ENCODE results near the gene SPOUT1.
A peak's percentile ranks its signal among the peaks of the same experiment; 100 is the strongest.

Gene SPOUT1

DNA sequence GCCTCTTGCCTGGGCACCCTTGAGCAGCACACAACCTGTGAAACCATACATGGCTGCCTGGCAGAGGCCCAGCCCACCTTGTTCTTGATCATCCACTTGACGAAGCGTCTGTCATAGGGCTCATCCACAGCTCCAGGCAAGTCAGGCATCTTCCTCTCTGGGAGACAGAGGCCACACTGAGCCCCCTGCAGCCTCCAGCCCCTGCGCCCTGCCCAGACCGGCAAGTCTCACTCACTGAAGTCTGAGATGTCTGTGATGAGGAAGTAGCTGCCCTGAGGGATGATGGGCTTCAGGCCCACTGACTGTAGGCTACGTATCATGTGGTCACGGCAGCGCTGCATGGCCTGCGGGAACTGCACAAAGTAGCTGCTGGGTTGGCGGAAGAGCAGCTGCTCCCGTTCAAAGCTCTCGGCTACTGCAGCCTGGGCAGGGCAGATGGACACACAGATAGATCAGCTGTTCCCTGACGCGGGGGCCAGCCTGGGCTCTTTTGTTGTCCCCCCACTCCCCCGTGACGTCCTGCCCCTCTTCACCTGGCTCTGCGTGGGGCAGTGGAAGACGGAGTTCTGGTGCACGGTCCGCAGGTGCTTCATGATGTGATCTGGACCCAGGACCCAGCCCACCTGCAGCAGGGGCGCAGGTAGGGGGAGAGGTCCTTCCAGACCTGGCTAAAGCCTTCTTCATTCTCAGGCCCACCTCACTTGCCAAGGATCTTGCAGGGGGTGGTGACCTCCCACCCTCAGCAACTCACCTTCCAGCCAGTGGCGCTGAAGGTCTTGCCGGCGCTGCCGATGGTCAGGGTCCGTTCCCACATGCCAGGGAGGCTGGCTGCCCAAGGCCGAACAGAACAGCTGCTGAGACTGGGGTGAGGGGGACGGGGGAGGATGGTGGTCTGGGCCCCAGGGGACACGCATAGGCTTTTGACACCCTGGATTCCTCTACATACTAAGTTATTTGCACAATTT lies 5.9 kb upstream of the SPOUT1 start:
- no peak for DNase-seq

DNA sequence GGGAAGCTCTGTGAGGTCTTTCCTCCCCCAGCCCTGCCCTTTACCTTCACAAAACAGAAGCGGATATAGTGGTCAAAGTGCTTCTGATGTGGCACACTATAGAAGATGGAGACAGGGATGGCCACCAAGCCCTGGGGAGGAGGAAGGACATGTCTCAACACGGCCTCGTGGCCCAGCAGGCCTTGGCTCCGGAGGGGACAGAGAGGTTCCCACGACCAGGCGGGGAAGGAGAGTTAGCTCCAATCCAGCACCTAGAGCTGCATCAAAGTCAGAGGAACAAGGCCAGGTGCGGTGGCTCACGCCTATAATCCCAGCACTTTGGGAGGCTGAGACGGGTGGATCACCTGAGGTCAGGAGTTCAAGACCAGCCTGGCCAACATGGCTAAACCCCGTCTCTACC lies 4.1 kb upstream of the SPOUT1 start:
- no peak for DNase-seq

DNA sequence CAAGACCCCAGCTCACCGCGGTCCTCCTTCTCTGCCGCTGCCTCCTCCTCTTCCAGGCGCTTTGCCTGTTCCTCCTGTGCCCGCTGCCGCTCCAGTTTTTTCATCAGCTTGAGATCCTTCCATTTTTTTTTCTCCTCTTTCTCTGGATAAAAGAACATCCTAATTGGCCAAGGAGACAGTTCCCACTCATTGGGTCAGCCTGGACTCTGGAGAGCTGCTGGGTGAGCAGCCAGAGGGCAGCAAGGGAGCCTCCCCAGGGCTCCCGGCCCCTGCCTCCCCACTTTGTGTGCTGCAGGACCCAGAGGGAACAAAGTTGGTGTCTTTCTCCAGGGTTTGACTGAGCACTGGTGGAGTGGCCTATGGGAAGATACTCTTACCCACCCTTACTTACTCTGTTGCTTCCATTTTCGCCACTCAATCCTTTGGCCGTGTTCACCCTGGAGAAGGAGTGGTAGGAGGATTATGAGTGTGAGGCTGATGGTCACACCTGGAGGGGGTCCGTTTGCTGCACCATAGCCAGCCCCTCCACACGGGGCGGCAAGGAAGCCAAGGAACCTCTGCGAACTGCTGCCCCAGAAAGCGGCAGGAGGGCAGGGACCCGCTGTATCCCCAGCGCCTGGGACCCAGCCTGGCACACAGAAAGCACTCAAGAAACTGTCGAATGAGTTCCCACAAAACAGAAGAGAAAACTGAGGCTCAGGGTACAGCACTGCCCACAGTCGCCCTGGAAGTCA lies 708 bp downstream of the SPOUT1 start:
- no peak for DNase-seq

DNA sequence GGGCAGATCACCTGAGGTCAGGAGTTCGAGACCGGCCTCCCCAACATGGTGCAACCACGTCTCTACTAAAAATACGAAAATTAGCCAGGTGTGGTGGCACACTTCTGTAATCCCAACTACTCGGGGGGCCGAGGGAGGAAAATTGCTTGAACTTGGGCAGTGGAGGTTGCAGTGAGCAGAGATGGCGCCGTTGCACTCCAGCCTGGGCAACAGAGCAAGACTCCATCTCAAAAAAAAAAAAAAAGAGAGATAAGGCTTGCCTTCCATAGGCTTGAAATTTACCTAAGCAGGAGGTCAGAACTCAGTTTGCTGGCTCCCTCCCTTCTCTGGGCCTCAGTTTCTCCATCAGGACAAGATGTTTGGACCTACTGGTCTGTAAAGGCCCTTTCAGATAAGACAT lies 1.3 kb downstream of the SPOUT1 start:
- DNase-seq, result no peak

DNA sequence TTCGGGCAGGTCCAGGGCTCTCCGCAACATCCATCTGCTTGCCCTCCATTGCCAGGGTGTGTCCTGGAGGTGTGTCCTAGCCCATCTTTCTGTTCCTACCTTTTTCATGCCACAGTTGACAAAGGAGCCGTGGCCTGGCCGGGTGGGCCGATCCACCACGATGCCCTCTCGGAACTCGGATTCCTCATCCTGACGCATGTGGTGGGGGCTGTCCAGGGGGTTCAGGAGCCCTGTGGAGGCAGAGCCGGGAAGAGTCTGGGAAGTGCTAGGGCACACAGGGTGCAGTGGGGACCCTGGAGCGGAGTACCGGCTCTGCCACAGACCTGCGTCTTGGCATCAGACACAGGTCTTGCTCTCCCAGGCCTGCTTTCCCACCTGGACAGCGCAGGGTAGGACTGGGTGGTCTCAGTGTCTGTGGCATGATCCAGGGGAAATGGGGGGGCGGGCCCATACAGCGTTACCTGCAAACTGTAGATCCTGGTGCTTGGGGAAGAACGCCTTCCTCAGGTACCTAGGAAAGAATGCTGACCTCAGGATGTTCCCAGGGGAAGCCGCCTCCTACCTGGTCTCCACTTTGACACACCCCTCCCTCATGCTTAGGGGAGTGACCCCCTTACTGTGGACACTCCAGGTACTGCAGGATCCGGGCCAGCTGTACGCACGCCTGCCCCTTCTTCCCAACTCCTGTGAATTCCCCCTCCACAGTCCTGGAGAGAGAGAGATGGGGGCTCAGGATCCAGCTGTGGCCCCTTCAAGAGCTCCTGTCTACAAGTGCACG lies 3.5 kb downstream of the SPOUT1 start:
- DNase-seq, result no peak

DNA sequence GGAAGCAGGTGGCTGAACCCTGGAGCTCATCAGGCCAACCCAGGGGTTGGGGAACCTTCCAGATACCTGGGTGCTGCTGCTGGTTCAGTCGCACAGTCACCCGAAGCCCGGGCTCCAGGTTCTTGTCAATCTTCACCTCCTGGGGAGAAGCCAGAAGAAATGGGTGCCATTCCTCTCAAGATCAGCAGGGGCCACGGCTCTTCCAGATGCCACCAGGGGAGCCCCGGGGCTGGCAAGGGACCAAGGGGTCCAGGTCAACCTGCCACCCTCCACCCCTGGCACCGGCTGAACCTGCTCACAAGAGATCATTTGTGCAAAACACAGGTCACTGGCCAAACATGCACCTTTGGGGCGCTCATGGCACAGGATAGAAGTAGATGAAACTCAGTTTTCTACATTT lies 4.7 kb downstream of the SPOUT1 start:
- DNase-seq, result no peak

DNA sequence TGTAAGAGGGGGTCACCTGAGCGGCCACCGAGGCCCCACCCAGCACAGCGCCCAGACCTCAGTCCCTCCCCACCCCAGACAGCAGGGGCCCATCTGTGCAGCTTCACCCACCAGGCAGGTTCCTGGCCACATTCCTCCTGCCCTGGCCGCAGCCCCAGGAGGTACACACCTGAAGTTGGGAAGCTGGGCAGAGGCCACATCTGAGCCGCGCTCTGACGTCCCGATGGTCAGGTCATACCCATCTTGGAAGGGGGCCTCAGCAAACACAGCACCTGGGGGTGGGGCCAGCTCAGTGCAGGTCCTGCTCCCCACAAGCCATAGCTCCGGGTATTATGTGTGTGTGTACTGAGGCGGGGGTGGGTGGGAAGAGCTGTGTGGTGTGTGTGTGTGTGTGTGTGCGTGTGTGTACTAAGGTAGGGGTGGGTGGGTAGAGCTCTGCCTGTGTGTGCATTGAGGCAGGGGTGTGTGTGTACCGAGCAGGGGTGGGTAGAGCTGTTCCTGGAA lies 5.6 kb downstream of the SPOUT1 start:
- no peak for DNase-seq

DNA sequence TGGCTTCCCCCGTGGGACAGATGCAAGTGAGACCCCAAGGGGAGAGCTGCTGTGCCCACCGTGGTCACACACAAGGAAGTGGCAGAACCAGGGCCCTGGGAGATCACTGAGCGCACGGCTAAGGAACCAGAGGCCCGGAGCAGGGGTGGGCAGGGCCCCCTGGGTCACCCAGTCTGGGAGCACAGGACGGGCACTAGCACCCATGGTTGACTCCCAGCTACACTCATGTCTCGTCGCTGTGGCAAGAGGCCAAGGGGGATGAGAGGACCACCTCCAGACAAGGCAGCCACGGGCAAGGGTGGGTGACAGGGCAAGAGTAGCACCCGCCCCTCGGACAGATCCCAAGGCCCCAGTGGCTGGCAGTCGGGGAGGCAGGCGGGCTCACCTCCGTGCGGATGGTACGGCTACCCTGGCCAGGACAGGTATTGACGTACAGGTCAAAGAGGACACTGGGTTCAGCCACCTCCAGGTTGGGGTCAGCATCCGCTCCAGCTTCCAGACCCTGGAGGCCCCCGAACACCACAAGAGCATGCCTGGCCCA lies 6.2 kb downstream of the SPOUT1 start:
- no peak for DNase-seq

DNA sequence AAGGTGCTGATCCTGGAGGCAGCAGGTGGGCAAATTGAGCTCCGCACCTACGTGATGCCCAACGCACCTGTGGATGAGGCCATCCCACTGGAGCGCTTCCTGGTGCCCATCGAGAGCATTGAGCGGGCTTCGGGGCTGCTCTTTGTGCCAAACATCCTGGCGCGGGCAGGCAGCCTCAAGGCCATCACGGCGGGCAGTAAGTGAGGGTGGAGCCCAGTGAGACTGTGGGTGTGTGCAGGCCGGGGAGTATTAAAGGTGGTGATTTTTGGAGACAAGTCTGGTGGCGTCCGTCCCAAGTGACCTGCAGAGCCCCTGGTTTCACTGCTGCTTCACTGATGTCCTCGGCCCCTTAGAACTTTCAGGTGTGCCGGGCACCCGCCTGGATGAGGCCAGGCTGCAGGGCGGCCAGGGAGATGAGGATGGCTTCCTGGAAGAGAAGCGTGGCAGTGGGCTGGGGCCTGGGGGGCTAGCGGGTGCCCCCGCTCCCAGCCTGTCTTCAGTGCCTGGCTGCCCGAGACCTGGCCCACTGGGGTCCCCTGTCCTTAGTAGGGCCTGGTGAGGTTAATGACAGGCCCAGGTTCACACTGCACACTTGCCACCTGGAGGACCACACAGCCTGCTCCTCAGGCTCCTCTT lies 7.1 kb downstream of the SPOUT1 start:
- DNase-seq, result no peak

DNA sequence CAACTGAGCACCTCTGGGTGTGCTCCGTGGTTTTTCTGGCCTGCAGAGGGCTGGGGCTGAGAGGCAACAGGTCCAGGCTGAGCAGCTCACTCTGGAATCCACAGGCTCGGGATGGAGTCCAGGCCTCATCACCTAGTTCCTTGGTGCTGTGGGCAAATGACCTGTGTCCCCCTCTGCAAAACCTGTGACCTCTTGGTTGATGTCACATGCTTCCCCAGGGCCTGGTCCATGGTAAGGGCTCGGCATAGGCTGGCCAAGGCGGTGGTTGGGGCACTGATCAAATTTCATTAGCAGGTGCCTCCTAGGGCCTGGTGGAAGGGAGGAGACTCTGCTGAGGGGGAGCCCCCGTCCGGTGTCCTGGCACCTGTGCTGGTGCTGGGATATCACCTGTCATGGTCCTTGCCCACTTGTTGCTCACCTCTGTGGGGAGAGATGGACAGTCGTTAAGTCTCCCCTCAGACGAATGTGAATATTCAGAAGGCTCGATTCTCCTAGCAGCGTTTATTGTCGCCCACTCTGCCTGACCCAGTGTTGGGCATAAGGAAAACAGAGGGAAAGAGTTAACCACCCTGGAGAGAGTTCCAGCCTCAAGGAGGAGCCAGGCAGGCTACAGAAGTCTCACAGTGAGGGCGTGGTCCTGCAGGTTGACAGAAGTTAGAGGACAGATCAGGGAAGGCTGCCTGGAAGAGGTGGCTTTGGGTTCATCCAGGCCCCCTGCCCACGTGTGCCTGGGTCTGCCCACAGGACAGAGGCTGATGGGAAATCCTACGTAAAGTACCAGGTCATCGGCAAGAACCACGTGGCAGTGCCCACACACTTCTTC lies 7.8 kb downstream of the SPOUT1 start:
- no peak for DNase-seq

DNA sequence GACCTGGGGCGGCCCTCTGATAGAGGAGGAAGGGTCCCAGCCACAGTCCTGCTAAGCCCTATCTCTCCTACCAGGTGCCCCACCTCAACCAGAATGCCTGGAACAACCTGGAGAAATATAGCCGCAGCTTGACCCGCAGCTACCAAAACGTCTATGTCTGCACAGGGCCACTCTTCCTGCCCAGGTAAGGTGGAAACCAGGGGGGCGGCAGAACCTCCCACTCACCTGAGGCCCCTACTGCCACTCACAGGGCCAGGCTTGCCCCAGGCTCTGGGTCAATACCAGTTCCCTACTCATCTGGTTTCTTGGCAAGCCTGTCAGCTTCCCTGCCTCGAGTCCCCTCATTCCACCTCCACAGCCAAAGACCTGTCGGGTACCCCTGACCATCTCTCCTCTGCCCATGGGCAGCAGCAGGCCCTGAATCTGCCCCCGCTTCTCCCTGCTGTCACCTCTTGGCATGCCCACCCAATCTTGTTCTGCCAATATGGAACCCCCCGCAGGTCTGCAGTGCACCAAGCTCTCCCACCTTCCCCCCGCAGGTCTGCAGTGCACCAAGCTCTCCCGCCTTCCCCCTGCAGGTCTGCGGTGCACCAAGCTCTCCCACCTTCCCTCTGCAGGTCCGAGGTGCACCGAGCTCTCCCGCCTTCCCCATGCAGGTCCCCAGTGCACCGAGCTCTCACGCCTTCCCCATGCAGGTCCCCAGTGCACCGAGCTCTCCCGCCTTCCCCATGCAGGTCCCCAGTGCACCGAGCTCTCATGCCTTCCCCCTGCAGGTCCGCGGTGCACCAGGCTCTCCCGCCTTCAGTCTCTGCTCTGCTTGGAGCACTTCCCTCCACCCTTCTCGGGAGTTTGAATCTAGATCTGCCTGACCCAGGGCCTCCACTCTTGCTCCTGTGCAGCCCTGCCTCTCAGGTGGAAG lies 8.7 kb downstream of the SPOUT1 start:
- DNase-seq, result no peak

DNA sequence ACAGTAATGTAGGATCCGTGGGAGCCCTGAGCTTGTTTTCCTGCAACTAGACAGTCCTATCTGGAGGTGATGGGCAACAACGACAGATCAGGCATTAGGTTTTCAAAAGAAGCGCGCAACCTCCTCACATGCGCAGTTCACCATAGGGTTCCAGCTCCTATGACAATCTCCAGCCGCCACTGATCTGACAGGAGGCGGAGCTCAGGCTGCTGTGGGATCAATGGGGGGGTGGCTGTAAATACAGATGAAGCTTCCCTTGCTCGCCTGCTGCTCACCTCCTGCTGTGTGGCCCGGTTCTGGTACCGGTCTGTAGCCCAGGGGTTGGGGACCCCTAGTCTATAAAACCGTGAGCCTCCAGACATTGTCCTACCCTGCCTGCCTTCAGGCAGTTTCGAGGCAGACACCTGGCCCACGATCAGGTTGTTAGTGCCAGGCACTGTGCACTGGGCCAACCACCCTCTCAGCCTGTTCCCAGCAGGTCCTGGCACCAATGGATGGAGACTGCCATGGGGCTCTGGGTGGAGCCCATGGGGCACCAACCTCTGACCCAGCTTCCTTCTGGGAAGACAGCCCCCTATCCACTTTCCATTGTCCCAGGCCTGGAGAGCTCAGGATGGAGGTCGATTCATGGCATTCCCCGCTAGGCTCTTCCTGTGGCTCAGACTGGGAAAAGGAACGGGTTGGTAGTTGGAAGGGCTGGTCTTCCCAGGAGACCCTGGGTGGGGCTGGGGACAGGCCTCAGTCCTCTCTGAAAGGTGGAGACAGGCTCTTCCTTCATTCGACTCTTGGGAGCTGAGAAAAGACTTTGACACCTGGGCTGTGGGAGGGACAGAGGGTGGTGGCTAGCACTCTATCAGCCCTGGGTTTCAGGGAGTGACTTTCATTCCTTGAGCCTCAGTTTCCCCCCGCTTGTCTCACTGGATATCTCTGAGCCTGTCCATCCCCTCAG lies 9.6 kb downstream of the SPOUT1 start:
- DNase-seq, result no peak

DNA sequence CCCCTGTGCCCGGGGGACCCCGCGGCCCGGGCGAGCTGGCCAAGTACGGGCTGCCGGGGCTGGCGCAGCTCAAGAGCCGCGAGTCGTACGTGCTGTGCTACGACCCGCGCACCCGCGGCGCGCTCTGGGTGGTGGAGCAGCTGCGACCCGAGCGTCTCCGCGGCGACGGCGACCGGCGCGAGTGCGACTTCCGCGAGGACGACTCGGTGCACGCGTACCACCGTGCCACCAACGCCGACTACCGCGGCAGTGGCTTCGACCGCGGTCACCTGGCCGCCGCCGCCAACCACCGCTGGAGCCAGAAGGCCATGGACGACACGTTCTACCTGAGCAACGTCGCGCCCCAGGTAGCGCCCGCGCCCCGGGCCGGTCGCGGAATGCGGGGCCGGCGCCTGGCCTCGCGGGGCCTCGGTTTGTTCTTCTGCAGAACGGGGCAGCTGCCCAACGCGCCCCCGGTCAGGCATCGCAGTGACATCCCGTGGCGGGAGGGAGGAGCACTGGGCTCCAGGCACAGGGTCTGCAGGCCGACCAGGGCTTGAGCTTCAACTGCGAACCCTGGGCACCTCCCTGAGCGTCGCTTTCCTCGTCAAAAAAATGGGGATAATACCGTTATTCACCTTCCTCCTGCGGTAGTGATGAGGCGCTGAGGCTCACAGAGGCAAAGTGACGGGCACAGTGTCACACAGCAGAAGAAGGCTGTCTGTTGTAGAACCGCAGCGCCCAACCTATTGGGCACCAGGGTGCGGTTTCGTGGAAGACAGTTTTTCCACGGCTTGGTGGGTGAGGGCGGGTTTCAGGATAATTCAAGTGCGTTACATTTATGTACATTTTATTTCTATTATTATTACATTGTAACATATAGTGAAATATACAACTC lies 10.5 kb downstream of the SPOUT1 start:
- peak; percentile 42 for DNase-seq

DNA sequence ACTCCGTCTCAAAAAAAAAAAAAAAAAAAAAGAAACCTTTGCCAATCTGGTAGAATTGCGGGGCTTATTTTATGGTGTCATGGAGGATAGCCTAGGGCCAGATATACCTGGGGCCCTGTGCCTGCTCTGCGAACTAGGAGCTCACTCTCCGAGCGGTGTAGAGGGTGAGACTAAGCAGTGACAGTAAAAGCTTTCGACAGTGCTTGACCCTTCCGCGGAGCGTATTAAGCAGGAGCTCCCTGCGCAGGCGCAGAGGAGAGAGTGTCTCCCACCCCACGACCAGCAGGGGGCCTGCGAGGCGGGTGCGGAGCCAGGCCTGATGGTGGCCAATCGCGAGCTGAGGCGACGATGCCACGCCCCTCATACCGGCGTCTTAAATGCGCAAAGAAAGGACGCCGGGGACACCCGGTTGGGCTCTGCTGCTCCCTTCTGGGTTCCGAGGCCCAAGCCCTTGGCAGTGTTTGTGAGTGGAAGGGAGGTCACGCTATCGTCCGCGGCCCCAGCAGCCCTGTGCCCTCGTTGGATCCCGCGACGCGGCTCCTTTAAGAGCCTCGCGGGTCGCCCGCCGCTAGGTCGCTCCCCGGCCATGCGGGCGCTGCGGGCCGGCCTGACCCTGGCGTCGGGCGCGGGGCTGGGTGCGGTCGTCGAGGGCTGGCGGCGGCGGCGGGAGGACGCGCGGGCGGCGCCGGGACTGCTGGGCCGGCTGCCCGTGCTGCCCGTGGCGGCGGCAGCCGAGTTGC lies 11.3 kb downstream of the SPOUT1 start, which contains the start of gene ENDOG:
TSS of gene ENDOG (plus strand) at position 402 of the 740 bp plus-strand sequence. CDS start at position 587, 185 bp downstream.
- DNase-seq, result peak; percentile 98

DNA sequence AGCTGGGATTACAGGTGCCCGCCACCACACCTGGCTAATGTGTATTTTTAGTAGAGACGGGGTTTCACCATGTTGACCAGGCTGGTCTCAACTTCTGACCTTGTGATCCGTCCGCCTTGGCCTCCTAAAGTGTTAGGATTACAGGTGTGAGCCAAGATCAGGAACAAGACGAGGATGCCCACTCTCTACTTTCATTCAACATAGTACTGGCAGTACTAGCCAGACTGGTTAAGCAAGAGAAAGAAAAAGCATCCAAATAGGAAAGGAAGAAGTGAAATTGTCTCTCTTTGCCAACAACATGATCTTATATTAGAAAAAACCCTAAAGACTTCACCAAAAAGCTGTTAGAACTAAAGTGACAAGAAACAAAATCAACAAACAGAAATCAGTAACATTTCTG lies 18.7 kb downstream of the SPOUT1 start:
- DNase-seq, result no peak

DNA sequence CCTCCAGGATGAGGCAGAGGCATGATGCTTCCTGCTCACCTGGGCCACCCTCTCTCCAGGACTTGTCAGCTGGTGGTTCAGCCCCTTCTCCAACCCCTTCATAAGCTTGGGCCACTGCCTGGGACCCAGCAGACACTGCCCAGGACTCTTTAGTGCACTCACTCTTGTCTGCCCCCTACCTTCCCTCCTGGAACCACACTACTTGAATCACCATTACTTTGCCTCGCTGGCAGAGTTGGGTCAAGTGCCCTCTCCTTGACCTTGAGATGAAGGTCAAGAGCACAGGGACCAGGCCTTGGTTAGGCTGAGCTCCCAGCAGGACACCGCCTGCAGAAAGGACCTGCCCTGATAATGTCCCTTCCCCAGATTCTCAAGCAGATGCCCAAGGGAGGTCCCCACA lies 19.8 kb downstream of the SPOUT1 start:
- no peak for DNase-seq

DNA sequence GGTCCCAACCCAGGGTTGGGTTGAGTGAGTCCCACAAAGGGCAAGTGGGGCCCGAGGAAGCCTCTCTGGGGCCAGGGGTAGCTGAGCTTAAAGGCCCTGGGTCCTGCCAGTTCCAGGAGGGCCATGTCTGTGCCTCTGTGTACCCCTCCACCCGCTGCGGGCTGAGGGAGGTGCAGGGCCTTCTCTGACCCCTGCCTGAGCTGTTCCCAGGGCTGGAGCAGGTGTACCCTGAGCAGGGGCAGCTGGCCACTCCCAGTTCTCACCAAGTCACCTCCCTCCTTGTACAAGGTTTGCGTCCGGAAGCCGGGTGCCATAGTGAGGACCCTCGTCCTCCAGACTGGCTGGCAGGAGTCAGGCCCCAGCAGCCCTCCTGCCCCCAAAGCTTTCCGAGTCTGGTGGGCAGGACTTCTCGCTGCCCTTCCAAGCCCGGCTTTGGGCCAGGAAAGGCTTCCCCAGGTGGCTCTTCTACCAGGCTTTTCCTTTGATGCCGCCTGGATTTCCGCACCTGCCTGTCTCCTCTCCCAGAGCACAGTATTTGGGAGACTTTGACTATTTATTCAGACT lies 20.5 kb downstream of the SPOUT1 start:
- no peak for DNase-seq

Data from CD4-positive, alpha-beta T cell treated with Interleukin-12 subunit alpha and Interleukin-12 subunit beta, for 1 hour (primary cell).